SJSA1 (cell line): ENCODE results near the gene PIGZ. TPM values are rescaled to one million over a fixed set of nuclear protein-coding genes. Genes with fewer than 3 reads are reported as not detected.

ENCODE experiments used
- DNase-seq, 2 experiments: peaks; one replicate each; pipeline ENCODE4 v3.0.0-alpha.2; 2015 to 2020; ENCODE audit warnings: low spot score in 2 of 2, low read depth in 1 of 2
- H3K27ac ChIP-seq: fragments of 250-450 bp; sonication (Bioruptor Pico); 2 replicates; pipeline ENCODE4 v1.5.1; 2020; ENCODE audit warnings: mild to moderate bottlenecking, moderate library complexity
- H3K27me3 ChIP-seq: fragments of 250-450 bp; sonication (Bioruptor Pico); replicated peaks from 2 replicates; pipeline ENCODE4 v1.5.1; 2020; ENCODE audit warnings: mild to moderate bottlenecking, moderate library complexity
- H3K36me3 ChIP-seq: fragments of 250-450 bp; sonication (Bioruptor Pico); 2 replicates; pipeline ENCODE4 v1.5.1; 2020; ENCODE audit warnings: mild to moderate bottlenecking
- H3K4me1 ChIP-seq: fragments of 250-450 bp; sonication (Bioruptor Pico); replicated peaks from 2 replicates; pipeline ENCODE4 v1.6.1; 2021; ENCODE audit warnings: mild to moderate bottlenecking
- H3K4me3 ChIP-seq: fragments of 250-450 bp; sonication (Bioruptor Pico); 2 replicates; pipeline ENCODE4 v1.5.1; 2020; ENCODE audit warnings: mild to moderate bottlenecking
- H3K9me3 ChIP-seq: fragments of 250-450 bp; sonication (Bioruptor Pico); replicated peaks from 2 replicates; pipeline ENCODE4 v1.5.1; 2020; ENCODE audit warnings: mild to moderate bottlenecking
- total RNA-seq: library from RNA; depleted of rRNA; stranded (reverse); fragments of >200 nt; shearing (Covaris generic); gene quantifications from 2 replicates; pipeline ENCODE4 v1.2.3, GENCODE V29; 2014; rRNA removed

PIGZ gene, protein sequence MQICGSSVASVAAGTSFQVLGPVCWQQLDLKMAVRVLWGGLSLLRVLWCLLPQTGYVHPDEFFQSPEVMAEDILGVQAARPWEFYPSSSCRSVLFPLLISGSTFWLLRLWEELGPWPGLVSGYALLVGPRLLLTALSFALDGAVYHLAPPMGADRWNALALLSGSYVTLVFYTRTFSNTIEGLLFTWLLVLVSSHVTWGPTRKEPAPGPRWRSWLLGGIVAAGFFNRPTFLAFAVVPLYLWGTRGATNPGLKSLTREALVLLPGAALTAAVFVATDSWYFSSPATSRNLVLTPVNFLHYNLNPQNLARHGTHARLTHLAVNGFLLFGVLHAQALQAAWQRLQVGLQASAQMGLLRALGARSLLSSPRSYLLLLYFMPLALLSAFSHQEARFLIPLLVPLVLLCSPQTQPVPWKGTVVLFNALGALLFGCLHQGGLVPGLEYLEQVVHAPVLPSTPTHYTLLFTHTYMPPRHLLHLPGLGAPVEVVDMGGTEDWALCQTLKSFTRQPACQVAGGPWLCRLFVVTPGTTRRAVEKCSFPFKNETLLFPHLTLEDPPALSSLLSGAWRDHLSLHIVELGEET
- total RNA-seq = 0.13 and 0.84 TPM in 2 replicates

DNA sequence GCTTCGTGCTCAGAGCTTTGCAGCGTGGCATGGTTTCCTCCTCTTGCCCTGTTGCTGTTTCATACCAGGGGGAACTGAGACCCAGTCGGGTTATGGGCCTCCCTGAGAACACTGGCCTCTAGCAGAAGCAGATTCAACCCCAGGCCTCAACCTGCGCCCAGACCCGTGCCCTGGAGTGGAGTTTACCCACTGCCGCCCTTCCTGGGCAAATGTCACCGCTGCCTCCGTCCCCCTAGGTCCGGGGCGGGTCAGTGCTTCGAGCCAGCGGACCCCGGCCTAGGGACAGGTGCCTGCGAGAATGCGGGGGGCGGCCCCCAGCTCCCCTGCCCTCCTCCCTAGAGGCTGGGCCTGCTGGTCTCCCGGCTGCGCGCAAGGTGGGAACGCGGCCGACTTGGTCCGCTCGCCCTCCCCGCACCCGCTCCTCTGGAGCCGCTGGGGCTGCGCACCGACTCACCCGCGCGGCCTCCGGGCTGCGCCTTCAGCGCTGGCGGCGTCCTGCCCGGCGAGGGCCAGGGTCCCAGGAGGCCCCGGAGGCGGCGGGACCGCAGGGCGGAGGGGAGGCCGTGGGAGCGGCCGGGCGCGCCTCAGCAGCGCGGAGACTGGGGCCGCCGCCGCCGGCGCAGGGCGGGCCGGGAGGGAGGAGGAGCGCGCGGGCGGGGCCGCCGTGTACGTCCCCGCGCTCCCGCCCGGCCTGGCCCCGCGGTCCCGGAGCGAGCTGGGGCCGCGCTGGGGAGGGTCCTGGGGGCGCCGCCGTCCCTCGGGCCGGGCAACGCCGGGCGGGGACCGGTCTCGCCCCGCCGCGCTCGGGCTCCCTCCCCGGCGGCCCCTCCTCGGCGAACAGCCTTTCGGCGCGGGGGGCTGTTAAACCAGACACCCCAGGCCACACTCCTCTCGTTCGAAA is at the start of gene PIGZ:
Gene PIGZ, minus strand, starts transcription at position 601 of the 901 bp plus-strand sequence. CDS start 16,802 bp downstream, outside the sequence.
- Histone ChIP-seq H3K4me3 (peak within 1 kb of the TSS; percentile 60), H3K36me3 (0 out of 2 replicates have a peak, but pooled peaks cover 3% of the 10 kb centered on the region), H3K4me1 (peaks cover 20% of the 10 kb centered on the region), H3K27me3 (no peaks in the 10 kb centered on the region), H3K27ac (no peak within 1 kb of the TSS), H3K9me3 (peaks cover 10% of the 10 kb centered on the region; the same call in 1 of the 2 replicates)
- DNase-seq = no peak

DNA sequence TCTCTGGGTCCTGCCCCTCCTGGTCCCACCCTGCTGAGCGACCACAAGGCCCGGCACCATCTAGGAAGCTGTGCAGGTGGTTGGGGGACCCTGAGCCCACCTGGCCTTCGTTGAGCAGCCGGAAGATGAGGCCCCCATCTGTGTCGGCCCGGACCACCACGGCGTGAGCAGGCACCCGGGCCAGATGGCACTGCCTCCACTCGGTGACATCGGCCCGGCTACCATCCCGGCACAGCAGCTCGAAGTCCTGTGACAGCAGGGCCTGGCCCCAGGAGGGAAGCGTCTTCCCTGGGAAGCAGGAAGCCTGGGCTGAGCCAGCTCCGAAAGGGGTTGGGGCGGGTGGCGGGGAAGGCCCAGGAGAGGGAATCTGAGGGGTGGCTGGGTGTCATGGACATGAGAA is 48.4 kb upstream of the PIGZ start:
- DNase-seq = no peak
- Histone ChIP-seq H3K36me3 (no peaks in the 10 kb centered on the region), H3K4me3 (no peak overlapping the region), H3K4me1 (no peaks in the 10 kb centered on the region), H3K27me3 (no peaks in the 10 kb centered on the region), H3K9me3 (no peaks in the 10 kb centered on the region), H3K27ac (no peak overlapping the region)

DNA sequence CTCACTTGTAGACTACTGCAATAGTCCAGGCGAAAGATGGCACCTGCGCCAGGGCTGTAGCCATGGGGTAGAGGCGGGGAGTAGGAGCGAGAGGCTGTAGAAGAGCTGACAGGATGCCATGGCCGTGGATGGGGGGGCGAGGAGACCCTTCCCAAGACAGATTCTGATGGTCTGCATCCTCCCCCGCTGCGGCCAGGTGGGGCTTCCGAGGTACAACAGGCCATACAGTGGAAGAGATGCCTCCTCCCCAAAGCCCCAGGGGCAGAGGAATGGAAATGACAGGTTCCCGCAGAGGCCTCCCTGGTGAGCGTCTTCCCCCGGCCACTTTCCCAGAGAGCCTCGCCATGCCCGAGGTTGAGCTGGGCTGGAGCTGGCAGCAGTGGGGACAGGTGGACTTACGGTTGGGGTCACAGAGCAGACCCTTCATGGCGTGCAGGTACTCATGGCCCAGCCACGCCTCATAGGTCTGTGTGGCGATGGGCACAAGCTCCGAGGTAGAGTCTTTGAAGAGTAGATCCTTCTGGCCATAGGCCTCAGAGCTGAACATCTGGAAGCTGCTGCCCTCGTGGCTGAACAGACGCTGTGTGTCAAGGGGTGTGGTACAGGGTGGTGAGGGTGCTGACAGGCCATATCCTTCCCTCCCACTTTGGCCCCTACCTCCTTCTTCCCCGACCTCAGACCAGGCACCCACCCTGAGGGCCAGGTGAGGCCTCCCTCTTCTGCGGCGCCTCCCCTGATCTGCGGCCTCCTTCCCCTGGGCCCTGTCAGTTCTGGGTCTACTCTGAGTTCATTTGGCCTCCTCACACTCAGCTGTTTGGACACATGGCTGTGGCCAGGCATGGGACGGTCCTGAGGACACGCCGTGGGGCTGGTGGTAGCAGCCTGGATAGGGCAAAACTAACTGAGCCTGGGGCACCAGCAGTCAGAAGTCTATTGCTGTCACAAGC is 47.4 kb upstream of the PIGZ start:
- H3K36me3 ChIP-seq = no peaks in the 10 kb centered on the region
- no peak for DNase-seq
- H3K27ac ChIP-seq = no peak overlapping the region
- H3K4me1 ChIP-seq = no peaks in the 10 kb centered on the region
- H3K27me3 ChIP-seq = no peaks in the 10 kb centered on the region
- no peaks in the 10 kb centered on the region for H3K9me3 ChIP-seq
- H3K4me3 ChIP-seq = no peak overlapping the region

DNA sequence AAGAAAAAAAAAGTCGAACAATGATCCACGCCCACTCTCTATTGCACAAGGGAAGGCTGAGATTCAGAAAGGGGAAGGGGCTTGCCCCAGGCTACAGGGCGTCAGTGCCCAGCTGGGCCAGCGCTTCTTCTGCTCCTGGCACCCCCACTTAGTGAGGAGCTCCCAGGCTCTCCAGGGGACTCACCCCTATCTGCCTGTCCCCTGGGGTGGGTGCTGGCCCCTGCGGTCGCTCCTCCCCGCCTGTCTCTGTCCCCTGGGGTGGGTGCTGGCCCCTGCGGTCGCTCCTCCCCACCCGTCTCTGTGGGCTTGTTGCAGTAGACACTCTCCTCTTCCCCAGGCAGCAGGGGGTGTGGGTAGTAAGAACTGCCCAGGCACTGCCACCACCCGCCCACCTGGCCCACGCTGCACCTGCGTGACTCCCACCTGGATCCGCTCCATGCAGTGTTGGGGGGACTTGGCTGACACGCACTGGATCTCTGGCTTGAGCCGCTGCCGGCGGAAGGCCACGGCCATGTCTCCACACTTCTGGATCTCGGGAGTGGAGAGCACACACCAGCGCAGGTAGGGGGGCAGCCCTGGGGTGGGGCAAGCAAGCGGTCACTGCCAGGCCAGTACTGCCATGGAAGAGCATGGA is 46.4 kb upstream of the PIGZ start:
- DNase-seq = no peak

DNA sequence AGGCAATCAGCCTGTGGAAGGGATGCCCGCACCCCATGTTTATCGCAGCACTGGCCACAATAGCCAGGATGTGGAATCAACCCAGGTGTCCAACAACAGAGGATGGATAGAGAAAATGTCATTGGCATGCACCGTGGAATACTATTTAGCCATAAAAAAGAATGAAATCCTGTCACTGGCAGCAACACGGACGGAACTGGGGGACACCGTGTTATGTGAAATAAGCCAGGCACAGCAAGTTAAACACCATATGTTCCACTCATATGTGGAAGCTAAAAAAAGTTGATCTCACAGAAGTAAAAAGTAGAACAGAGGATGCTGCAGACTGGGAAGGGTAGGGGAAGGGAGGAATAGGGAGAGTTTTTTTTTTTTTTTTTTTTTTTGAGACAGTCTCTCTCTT is 45.4 kb upstream of the PIGZ start:
- H3K36me3 ChIP-seq = no peaks in the 10 kb centered on the region
- H3K27me3 ChIP-seq = no peaks in the 10 kb centered on the region
- DNase-seq = no peak
- no peak overlapping the region for H3K4me3 ChIP-seq
- no peaks in the 10 kb centered on the region for H3K4me1 ChIP-seq
- no peaks in the 10 kb centered on the region for H3K9me3 ChIP-seq
- no peak overlapping the region for H3K27ac ChIP-seq

More for the DNA sequence above, 46.4 kb upstream of the PIGZ start:
- Histone ChIP-seq H3K9me3 (no peaks in the 10 kb centered on the region), H3K27ac (no peak overlapping the region), H3K4me1 (no peaks in the 10 kb centered on the region), H3K27me3 (no peaks in the 10 kb centered on the region), H3K36me3 (no peaks in the 10 kb centered on the region), H3K4me3 (no peak overlapping the region)

DNA sequence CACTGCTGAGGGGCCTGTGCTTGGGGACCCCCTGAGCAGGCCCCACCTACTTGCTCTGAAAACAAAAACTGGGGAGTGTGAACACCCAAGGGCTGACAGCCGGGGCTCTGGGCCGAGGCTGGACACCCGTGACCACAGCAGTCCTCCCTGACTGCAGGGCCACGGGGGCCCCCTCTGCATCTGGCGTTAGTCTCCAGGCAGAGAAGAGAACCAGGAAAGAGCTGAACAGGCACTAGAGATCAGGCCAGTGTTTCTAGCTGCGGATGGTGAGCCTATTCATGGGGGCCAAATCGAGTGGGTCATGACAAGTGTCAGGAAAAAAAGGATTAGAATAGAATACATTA is 43.9 kb upstream of the PIGZ start:
- Histone ChIP-seq H3K36me3 (no peaks in the 10 kb centered on the region), H3K4me3 (no peak overlapping the region), H3K4me1 (no peaks in the 10 kb centered on the region), H3K27ac (no peak overlapping the region), H3K27me3 (no peaks in the 10 kb centered on the region), H3K9me3 (no peaks in the 10 kb centered on the region)
- DNase-seq = no peak

DNA sequence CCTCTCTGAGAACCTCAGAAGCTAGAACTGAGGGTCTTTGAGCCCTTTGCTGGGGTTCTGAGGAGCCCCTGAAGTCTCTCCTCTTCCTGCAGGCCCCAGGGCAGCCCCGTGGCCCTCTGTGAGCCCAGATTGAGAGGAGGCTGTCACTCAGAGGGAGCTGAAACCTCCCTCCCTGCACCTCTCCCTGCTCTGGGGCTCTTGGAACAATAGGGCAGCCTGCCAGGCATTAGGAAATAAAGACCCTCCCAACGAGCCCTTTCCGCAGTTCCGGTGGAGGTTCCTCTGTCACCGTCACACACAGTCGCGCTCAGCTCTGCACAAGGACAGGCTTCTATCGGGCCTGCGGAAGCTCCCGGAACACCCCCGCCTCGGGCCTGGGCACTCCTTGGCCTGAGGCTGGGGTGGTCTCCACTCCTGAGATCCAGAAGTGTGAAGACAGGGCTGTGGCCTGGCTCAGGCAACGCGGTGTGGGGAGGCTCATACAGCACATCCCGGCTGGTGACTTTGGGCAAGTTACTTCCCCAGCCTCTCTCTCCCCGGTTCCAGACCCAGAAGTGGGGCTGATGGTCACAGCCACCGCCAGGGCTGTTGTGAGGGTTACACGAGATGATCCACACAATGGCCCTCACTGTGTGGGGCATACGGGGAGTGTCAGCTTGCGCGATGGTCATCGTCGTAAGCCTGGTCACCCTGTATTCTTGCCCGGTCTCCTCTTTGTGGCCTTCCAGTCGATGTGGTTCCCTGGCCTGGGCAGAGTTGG is 43.3 kb upstream of the PIGZ start:
- no peak overlapping the region for H3K4me3 ChIP-seq
- no peaks in the 10 kb centered on the region for H3K27me3 ChIP-seq
- no peaks in the 10 kb centered on the region for H3K4me1 ChIP-seq
- no peak overlapping the region for H3K27ac ChIP-seq
- no peak for DNase-seq
- no peaks in the 10 kb centered on the region for H3K9me3 ChIP-seq
- H3K36me3 ChIP-seq = no peaks in the 10 kb centered on the region

DNA sequence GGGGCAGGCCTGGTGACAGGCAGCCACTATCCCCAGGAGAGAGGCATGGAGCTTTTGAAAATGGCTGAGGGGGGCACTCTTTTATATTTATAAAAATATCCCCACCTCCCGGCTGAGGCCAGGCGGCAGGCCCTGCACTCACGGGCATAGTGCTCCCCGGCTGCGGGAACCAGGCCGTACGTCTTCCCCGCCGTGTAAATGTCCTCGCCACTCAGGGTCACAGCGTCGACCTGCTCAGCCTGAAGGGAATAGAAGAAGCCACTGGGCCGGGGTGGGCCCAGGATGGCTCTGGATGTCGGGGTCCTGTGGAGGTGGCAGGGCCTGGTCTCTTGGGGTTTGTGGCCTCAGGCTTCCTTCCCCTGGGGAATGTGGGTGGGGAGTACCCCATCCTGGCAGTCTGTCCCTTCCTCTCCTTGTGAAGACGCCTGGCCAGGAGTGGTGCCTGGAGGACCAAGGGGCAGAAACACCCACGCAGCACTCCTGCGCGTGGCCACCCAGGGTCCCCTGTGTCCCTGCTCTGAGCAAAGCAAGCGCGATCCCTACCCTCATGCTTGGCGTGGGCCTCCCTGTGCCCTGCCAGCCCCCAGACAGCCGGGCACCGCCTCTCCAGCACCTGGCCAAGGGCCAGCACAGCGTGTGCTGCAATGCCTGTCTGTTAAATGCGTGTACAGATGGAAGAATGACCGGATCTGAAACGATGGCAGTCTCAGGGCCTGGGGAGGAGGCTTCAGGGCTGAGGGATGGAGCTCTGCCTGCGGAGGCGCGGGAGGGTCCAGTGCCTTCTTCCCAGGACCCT is 42.1 kb upstream of the PIGZ start:
- no peak overlapping the region for H3K4me3 ChIP-seq
- no peaks in the 10 kb centered on the region for H3K9me3 ChIP-seq
- no peaks in the 10 kb centered on the region for H3K4me1 ChIP-seq
- no peaks in the 10 kb centered on the region for H3K36me3 ChIP-seq
- no peak overlapping the region for H3K27ac ChIP-seq
- H3K27me3 ChIP-seq = no peaks in the 10 kb centered on the region
- no peak for DNase-seq

DNA sequence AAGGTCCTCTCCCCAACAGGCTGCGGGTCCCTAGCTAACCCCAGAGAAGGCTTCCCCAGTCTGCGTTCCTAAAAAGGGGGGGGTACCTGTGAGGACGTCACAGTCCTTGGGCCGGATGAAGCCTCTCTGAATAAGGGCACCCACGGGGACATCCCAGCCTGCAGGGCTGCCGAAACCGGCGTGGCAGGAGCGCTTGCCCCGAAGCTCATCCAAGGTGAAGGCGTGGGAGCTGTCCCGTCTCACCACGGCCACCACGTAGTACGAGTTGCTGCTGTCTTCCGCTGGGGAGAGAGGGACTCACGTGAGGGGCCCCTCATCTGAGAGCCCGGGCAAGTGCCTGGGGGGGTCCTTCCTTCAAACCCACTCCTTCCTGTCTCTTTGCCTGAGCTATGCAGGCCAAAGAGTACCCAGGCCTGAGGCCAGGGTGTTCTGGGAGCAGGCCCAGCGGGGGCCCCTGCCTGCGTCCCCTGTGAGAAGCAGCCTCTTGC is 40.9 kb upstream of the PIGZ start:
- Histone ChIP-seq H3K4me3 (no peak overlapping the region), H3K27ac (no peak overlapping the region), H3K4me1 (no peaks in the 10 kb centered on the region), H3K36me3 (no peaks in the 10 kb centered on the region), H3K9me3 (no peaks in the 10 kb centered on the region), H3K27me3 (no peaks in the 10 kb centered on the region)
- DNase-seq = no peak

DNA sequence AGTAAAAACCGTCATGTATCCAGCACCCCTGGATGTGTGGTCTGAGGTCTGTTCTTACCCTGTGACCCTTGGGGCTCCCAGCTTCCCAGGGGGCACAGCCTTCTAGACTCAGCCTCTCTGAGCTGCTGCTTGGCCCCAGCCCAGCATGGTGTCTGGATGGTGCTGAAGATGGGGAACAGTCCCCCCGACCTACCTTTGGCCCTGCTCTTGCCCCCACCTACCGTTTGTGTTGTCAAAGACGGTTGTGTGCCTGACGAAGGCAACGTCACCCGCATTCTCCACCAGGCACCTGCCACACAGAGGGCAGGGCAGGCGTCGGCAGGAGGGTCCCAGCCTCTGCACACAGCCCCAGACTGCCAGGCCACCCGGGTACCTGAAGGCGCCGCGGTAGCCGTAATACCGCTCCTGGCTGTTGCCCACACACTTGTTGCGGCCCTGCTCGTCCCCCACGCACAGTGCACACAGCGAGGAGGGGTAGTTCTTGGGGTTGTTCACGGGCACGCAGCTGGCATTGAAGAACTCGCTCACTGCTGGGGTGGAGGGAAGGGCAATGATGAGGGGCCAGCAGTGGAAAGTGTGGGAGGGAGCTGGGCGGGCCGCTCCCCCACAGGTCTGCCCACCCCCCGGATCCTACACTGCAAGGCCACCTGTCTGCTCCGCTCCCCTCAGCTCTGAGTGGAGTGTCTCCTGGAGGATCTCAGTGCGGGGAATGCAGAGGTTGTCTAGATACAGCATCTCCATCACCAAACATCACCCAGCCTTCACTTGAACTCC is 40.0 kb upstream of the PIGZ start:
- Histone ChIP-seq H3K27me3 (no peaks in the 10 kb centered on the region), H3K9me3 (no peaks in the 10 kb centered on the region), H3K4me3 (no peak overlapping the region), H3K4me1 (peaks cover 3% of the 10 kb centered on the region), H3K27ac (no peak overlapping the region), H3K36me3 (no peaks in the 10 kb centered on the region)
- no peak for DNase-seq

DNA sequence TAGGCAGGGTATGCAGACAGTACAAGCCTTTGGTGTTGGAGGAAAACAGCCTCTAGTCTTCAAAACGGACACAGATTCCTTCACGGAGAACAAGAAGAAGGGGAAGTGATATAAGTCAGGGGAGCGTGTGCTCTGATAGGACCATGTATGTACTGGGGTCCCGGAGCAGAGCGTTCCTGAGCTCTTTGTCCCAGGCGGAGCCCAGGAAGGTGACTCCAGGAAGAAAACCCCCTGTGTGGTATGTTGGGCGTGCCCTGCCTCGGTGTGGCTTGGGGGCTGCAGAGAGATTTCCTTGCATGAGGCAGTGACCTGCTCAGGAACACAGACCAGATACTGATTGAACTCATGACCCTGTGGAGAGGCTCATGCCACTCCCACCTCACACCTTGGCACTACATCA is 39.3 kb upstream of the PIGZ start:
- Histone ChIP-seq H3K4me3 (no peak overlapping the region), H3K27me3 (no peaks in the 10 kb centered on the region), H3K27ac (no peak overlapping the region), H3K9me3 (no peaks in the 10 kb centered on the region), H3K36me3 (no peaks in the 10 kb centered on the region; the same call in 1 of the 2 replicates), H3K4me1 (peaks cover 7% of the 10 kb centered on the region)
- no peak for DNase-seq
